Right atrium auricular region (tissue), 2 donors: ENCODE measurements around the gene CALB2. TPM values are rescaled to one million over a fixed set of nuclear protein-coding genes. Genes with fewer than 3 reads are reported as not detected.
A peak's percentile ranks its signal among the peaks of the same experiment; 100 is the strongest.

Source experiments
- DNase-seq: peaks from one replicate; pipeline ENCODE4 v3.0.0-alpha.2; 2019; ENCODE audit warnings: low spot score
- H3K27ac ChIP-seq, 2 donors: fragments of 200-600 bp; sonication (generic); 1 replicate in 1 of 2; 2 replicates in 1 of 2; pipeline ENCODE4 v1.5.1; 2016 to 2019
- H3K27me3 ChIP-seq, 2 donors: fragments of 200-600 bp; sonication (generic); one replicate each; pipeline versions ENCODE4 v1.5.1 to v1.6.0; 2017 to 2019
- H3K36me3 ChIP-seq: fragments of 200-600 bp; sonication (generic); one replicate; pipeline ENCODE4 v1.5.1; 2016
- H3K4me1 ChIP-seq, 2 donors: fragments of 200-600 bp; sonication (generic); one replicate each; pipeline versions ENCODE4 v1.5.1 to v1.6.0; 2017 to 2019
- H3K4me3 ChIP-seq, 2 donors: fragments of 200-600 bp; sonication (generic); 1 replicate in 1 of 2; 2 replicates in 1 of 2; pipeline ENCODE4 v1.5.1; 2017 to 2019; ENCODE audit warnings: mild to moderate bottlenecking in 1 of 2, moderate library complexity in 1 of 2
- H3K9me3 ChIP-seq, 2 donors: fragments of 200-600 bp; sonication (generic); one replicate each; pipeline ENCODE4 v1.5.1; 2019
- total RNA-seq, 2 donors: library from RNA; depleted of rRNA; stranded (reverse); fragments of >200 nt; gene quantifications; one replicate each; pipeline ENCODE4 v1.1.0, GENCODE V29; 2016
- TF ChIP-seq, protein P1 (sequence below), 2 donors: fragments of 200-600 bp; sonication (generic); IDR thresholded peaks; one replicate each; pipeline ENCODE4 v1.5.1; 2019; ENCODE audit warnings: antibody characterized with exemption in 2 of 2

The CALB2 gene
- total RNA-seq, 2 donors from 2014 or later, result 17.7 to 39.1 TPM

DNA sequence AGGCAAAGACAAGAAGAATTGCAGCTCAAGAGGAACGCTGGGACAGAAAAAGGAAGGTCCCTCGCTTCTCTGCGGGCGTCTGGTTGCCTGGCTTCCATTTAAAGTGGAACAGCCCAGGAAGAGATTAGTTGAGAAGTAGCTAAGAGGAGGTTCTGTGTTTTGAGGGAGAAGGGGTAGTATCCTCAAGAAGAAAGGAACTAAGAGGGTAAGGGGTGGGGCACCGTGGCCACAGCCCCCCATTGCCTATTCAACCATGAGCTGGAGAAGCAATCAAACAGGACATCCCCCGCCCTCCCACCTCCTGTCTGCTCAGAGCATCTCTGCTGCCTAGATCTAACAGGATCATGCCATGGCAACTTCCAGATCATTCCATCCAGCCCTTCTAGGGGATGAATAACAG, 18.1 kb upstream of the CALB2 start:
- Histone ChIP-seq H3K4me3 (no peak overlapping the region), H3K4me1 (no peaks in the 10 kb centered on the region), H3K27me3 (no peaks in the 10 kb centered on the region), H3K36me3 (no peaks in the 10 kb centered on the region), H3K27ac (no peak overlapping the region), H3K9me3 (no peaks in the 10 kb centered on the region)
- TF ChIP-seq, protein P1, sequence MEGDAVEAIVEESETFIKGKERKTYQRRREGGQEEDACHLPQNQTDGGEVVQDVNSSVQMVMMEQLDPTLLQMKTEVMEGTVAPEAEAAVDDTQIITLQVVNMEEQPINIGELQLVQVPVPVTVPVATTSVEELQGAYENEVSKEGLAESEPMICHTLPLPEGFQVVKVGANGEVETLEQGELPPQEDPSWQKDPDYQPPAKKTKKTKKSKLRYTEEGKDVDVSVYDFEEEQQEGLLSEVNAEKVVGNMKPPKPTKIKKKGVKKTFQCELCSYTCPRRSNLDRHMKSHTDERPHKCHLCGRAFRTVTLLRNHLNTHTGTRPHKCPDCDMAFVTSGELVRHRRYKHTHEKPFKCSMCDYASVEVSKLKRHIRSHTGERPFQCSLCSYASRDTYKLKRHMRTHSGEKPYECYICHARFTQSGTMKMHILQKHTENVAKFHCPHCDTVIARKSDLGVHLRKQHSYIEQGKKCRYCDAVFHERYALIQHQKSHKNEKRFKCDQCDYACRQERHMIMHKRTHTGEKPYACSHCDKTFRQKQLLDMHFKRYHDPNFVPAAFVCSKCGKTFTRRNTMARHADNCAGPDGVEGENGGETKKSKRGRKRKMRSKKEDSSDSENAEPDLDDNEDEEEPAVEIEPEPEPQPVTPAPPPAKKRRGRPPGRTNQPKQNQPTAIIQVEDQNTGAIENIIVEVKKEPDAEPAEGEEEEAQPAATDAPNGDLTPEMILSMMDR (IDR thresholded peaks at IDR 0.05), result no peak
- DNase-seq, result peak; percentile 44

DNA sequence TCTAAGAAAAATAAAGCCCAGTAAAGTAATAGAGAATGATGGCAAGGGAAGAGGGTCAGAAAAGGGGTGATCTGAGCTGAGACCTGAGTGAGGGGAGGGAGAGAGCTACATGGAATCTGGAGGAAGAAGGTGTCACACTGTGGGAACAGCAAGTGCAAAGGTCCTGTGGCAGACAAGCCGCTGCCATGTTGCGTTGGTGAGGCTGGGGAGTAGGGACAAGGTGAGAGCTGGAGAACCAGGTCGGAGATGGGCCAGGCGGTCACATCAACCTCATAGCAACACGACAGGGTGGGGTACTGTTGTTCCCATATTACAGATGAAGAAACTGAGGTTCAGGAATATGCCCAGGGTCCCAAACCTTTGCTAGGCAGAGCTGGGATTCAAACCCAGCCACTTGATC, 16.6 kb upstream of the CALB2 start:
- Histone ChIP-seq H3K27ac (no peak overlapping the region), H3K4me3 (no peak overlapping the region), H3K9me3 (no peaks in the 10 kb centered on the region), H3K36me3 (no peaks in the 10 kb centered on the region), H3K4me1 (no peaks in the 10 kb centered on the region), H3K27me3 (no peaks in the 10 kb centered on the region)
- TF ChIP-seq, protein P1 (IDR thresholded peaks at IDR 0.05), result no peak
- peak; percentile 43 for DNase-seq

DNA sequence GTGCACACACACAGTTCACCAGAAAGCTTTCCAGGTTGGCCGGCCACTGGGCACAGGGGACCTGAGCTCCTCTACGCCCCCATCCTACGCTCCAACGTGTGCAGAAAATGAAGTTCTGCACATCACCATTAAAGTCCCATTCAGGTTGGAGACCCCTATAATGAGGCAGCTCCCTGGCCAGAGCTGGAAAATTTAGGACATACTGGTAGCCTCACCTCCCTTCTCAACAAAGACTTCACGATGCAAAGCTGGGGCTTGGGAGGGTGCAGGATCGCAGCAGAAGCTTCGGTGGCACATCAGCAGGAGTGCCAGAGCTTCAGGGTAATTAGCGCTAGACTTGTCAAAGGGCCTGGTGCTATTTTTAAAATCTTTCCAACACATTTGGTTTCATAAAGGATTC, 15.4 kb upstream of the CALB2 start:
- TF ChIP-seq, protein P1 (IDR thresholded peaks at IDR 0.05), result no peak
- Histone ChIP-seq H3K27me3 (no peaks in the 10 kb centered on the region), H3K27ac (no peak overlapping the region), H3K4me3 (no peak overlapping the region), H3K4me1 (no peaks in the 10 kb centered on the region), H3K9me3 (no peaks in the 10 kb centered on the region), H3K36me3 (no peaks in the 10 kb centered on the region)
- peak; percentile 28 for DNase-seq

DNA sequence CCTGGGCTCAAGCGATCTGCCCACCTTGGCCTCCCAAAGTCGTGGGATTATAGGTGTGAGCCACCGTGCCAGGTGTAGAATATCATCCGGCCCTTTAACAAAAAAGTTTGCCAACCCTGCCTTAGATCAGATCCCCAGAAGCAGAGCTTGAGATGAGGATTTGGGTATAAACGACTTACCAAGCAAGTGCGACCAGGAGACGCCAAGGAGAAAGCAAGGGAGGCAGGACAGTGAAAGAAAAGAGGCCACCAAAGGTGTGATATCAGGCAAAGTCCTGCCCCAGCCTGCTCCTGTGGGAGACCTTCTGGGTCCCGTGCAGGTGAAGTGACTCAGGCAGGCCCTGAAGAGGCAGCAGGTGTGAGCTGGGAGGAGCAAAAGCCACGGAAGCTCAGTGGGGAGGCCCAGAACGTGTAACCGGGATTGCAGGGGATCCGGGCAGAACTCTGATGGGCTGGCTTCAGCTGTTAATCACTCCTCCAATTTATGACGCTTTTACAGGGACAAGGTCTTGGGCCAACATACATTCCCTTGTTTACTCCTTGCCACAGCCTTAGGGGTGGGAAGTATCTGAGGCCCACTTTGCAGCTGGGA, 14.1 kb upstream of the CALB2 start:
- TF ChIP-seq, protein P1 (IDR thresholded peaks at IDR 0.05), result no peak
- H3K27ac ChIP-seq, result no peak overlapping the region
- H3K36me3 ChIP-seq, result no peaks in the 10 kb centered on the region
- DNase-seq, result peak; percentile 34
- H3K4me1 ChIP-seq, result no peaks in the 10 kb centered on the region
- H3K27me3 ChIP-seq, result no peaks in the 10 kb centered on the region
- no peaks in the 10 kb centered on the region for H3K9me3 ChIP-seq
- H3K4me3 ChIP-seq, result no peak overlapping the region

DNA sequence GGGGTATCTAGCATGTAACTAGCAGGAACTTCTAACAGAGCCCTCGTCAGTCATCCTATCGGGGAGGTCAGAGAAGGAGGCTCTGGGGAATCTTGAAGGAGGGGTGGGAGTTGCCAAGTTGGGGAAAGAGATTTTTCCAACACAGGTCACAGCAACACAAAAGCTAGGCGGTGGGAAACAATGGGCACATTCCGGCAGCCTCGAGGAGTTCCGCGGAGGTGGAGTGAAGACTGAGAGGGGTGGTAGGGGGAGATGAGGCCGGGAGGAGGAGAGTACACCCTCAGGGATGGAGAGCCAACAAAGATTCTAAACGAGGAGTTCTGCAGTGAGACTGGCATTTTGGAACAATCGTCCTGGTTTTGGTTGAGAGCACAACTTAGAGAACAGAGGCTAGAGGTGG, 13.5 kb upstream of the CALB2 start:
- H3K9me3 ChIP-seq, result no peaks in the 10 kb centered on the region
- no peaks in the 10 kb centered on the region for H3K4me1 ChIP-seq
- H3K36me3 ChIP-seq, result no peaks in the 10 kb centered on the region
- TF ChIP-seq, protein P1 (IDR thresholded peaks at IDR 0.05), result no peak
- no peak overlapping the region for H3K27ac ChIP-seq
- no peaks in the 10 kb centered on the region for H3K27me3 ChIP-seq
- peak; percentile 28 for DNase-seq
- H3K4me3 ChIP-seq, result no peak overlapping the region

DNA sequence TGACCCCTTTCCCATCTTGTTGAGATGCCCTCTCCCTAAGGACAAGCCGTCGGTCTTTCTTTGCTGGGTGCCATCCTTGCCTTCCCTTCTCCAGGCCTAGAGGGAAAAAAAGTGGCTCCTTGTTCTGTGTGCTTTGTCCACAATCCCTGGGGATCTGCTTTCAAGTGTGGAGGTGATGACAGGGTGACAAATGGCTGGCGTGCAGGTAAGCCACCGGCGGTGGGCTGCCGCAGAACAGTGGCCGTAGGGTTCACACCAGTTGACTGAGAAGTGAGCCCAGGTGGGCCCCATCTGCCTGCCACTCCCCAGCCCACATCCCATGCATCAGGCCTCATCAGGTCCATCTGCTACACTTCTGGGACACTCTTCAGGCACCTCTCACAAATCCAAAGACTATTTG, 11.4 kb upstream of the CALB2 start:
- Histone ChIP-seq H3K36me3 (no peaks in the 10 kb centered on the region), H3K9me3 (no peaks in the 10 kb centered on the region), H3K27me3 (no peaks in the 10 kb centered on the region), H3K27ac (no peak overlapping the region), H3K4me3 (no peak overlapping the region), H3K4me1 (no peaks in the 10 kb centered on the region)
- TF ChIP-seq, protein P1 (IDR thresholded peaks at IDR 0.05), result no peak
- DNase-seq, result peak; percentile 9
